Body of pancreas (tissue), 4 donors: ENCODE results near the gene GSTA2.

Source experiments
- POLR2A ChIP-seq, 3 donors: fragments of 450-650 bp; IDR thresholded peaks; one replicate each; pipeline ENCODE4 v1.6.1; 2016; ENCODE audit warnings: antibody characterized with exemption in 3 of 3, mild to moderate bottlenecking in 2 of 3
- TF ChIP-seq, protein P1 (sequence below), 7 experiments: fragments of 450-650 bp in 4 of 7; fragments of 200-600 bp in 3 of 7; sonication (generic) in 3 of 7; IDR thresholded peaks; one replicate each; pipeline ENCODE4 v1.5.1; 2016 to 2019; ENCODE audit warnings: antibody characterized with exemption in 7 of 7

- TF ChIP-seq, protein P1, sequence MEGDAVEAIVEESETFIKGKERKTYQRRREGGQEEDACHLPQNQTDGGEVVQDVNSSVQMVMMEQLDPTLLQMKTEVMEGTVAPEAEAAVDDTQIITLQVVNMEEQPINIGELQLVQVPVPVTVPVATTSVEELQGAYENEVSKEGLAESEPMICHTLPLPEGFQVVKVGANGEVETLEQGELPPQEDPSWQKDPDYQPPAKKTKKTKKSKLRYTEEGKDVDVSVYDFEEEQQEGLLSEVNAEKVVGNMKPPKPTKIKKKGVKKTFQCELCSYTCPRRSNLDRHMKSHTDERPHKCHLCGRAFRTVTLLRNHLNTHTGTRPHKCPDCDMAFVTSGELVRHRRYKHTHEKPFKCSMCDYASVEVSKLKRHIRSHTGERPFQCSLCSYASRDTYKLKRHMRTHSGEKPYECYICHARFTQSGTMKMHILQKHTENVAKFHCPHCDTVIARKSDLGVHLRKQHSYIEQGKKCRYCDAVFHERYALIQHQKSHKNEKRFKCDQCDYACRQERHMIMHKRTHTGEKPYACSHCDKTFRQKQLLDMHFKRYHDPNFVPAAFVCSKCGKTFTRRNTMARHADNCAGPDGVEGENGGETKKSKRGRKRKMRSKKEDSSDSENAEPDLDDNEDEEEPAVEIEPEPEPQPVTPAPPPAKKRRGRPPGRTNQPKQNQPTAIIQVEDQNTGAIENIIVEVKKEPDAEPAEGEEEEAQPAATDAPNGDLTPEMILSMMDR (IDR thresholded peaks at IDR 0.05), result no peak
- TF ChIP-seq POLR2A (IDR thresholded peaks at IDR 0.05), result no peak
Observed at GRCh38 chr6:52726193-52726542, 37.1 kb downstream of the GSTA2 start.
